ENCODE measurements around the gene CCDC93. TPM values are rescaled to one million over a fixed set of nuclear protein-coding genes. Genes with fewer than 3 reads are reported as not detected.

Gene CCDC93
- total RNA-seq, 6 donors from 2014 or later = 19.6 to 141 (median 38.8) TPM

GRCh38 chr2:117948615-117949014 lies 65.3 kb downstream of the CCDC93 start:
- Histone ChIP-seq H3K4me1 (no peaks in the 10 kb centered on the region), H3K27ac (no peak overlapping the region), H3K27me3 (no peaks in the 10 kb centered on the region), H3K9me3 (no peaks in the 10 kb centered on the region), H3K36me3 (peaks cover 25 to 98% (median 88%) of the 10 kb centered on the region in 4 donors), H3K4me3 (no peak overlapping the region)
- TF ChIP-seq POLR2AphosphoS5 (IDR thresholded peaks at IDR 0.05) (no peak), POLR2A (IDR thresholded peaks at IDR 0.05) (no peak), CTCF (IDR thresholded peaks at IDR 0.05) (no peak), EP300 (IDR thresholded peaks at IDR 0.05) (no peak)
- DNase-seq (no peak), ATAC-seq (ENCODE audit: low FRiP score in 2 of 2) (no peak)
- WGBS, 2 donors = 86 to 88% methylated on average over 1 of the region's 1 CpG

- Histone ChIP-seq H3K9me3 (no peaks in the 10 kb centered on the region), H3K36me3 (peaks cover 19 to 98% (median 85%) of the 10 kb centered on the region in 4 donors), H3K4me1 (no peaks in the 10 kb centered on the region), H3K27me3 (no peaks in the 10 kb centered on the region), H3K4me3 (no peak overlapping the region), H3K27ac (no peak overlapping the region)
- TF ChIP-seq POLR2AphosphoS5 (IDR thresholded peaks at IDR 0.05) (no peak), CTCF (IDR thresholded peaks at IDR 0.05) (no peak), EP300 (IDR thresholded peaks at IDR 0.05) (no peak), POLR2A (IDR thresholded peaks at IDR 0.05) (no peak)
- no peak for DNase-seq
- WGBS, 2 donors = 84 to 93% methylated on average over 5 of the region's 5 CpGs
- ATAC-seq (ENCODE audit: low FRiP score in 2 of 2) = no peak
These were observed 68.6 kb downstream of the CCDC93 start for GRCh38 chr2:117945296-117945695.

- Histone ChIP-seq H3K9me3 (no peaks in the 10 kb centered on the region), H3K36me3 (peaks cover 21 to 98% (median 86%) of the 10 kb centered on the region in 4 donors), H3K4me1 (no peaks in the 10 kb centered on the region), H3K4me3 (no peak overlapping the region), H3K27me3 (no peaks in the 10 kb centered on the region), H3K27ac (no peak overlapping the region)
- TF ChIP-seq EP300 (IDR thresholded peaks at IDR 0.05) = no peak
- TF ChIP-seq CTCF (IDR thresholded peaks at IDR 0.05) = no peak
- TF ChIP-seq POLR2A (IDR thresholded peaks at IDR 0.05) = no peak
- TF ChIP-seq POLR2AphosphoS5 (IDR thresholded peaks at IDR 0.05) = no peak
- DNase-seq = no peak
- WGBS, 2 donors = 96 to 100% methylated on average over 2 of the region's 2 CpGs
- ATAC-seq (ENCODE audit: low FRiP score in 2 of 2) = no peak
These were observed 69.1 kb downstream of the CCDC93 start for GRCh38 chr2:117944816-117945215.

- no peaks in the 10 kb centered on the region for H3K9me3 ChIP-seq
These were observed 70.7 kb downstream of the CCDC93 start for GRCh38 chr2:117943013-117943672.

More at GRCh38 chr2:117943013-117943672, 70.7 kb downstream of the CCDC93 start:
- no peaks in the 10 kb centered on the region for H3K27me3 ChIP-seq
- WGBS, 2 donors = 72 to 89% methylated on average over 3 of the region's 3 CpGs
- no peaks in the 10 kb centered on the region for H3K4me1 ChIP-seq
- no peak for DNase-seq
- TF ChIP-seq CTCF (IDR thresholded peaks at IDR 0.05) (no peak), POLR2AphosphoS5 (IDR thresholded peaks at IDR 0.05) (no peak), POLR2A (IDR thresholded peaks at IDR 0.05) (no peak), EP300 (IDR thresholded peaks at IDR 0.05) (no peak)
- H3K27ac ChIP-seq = no peak overlapping the region
- ATAC-seq (ENCODE audit: low FRiP score in 2 of 2) = no peak
- no peak overlapping the region for H3K4me3 ChIP-seq
- peaks cover 30 to 99% (median 86%) of the 10 kb centered on the region in 4 donors for H3K36me3 ChIP-seq
